Non-pigmented ciliary epithelial cell (primary cell): ENCODE data around the gene DAPK3.

Experiments
- DNase-seq: peaks from one replicate; pipeline ENCODE4 v3.0.0-alpha.2; 2010; ENCODE audit warnings: low read depth

The DAPK3 gene

DNA sequence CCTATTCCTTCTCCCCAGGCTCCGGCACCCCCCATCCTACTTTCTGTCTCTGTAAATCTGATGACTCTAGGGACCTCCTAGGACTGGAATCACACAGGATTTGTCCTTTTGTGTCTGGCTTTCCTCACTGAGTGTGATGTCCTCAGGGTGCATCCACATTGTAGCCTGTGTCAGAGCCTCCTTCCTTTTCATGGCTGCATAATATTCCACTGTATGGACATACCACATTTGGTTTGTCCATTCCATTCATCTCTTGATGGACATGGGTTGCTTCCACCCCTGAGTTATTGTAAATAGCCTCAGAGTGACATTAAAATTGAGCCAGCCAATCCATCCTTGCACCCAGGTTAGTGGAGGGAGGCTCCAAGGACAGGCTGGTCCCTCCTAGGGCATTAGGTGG is 60.8 kb downstream of the DAPK3 start:
- no peak for DNase-seq
